Pulmonary artery endothelial cell (primary cell): Measurements from ENCODE around the gene PSMB11. TPM values are rescaled to one million over a fixed set of nuclear protein-coding genes. Genes with fewer than 3 reads are reported as not detected.

Experiments
- DNase-seq: peaks from one replicate; pipeline ENCODE4 v3.0.0-alpha.2; 2011; ENCODE audit warnings: low read depth, low spot score
- total RNA-seq: library from RNA; depleted of rRNA; stranded (reverse); fragments of >200 nt; gene quantifications from 2 replicates; pipeline ENCODE4 v1.2.3, GENCODE V29; 2014

PSMB11 gene
- total RNA-seq, 1 donor from 2014 or later = not detected

- DNase-seq = no peak
Measured at GRCh38 chr14:23043145-23043544, 1.1 kb downstream of the PSMB11 start.

GRCh38 chr14:23043754-23044153, 1.7 kb downstream of the PSMB11 start:
- DNase-seq = no peak

GRCh38 chr14:23044840-23045239, 2.8 kb downstream of the PSMB11 start:
- DNase-seq = no peak

- DNase-seq = no peak
Measured at GRCh38 chr14:23045419-23046357, 3.7 kb downstream of the PSMB11 start.

GRCh38 chr14:23047034-23047634, 5.1 kb downstream of the PSMB11 start:
- peak; percentile 41 for DNase-seq

GRCh38 chr14:23047751-23048693, 6.0 kb downstream of the PSMB11 start:
- DNase-seq = no peak

- no peak for DNase-seq
Measured at GRCh38 chr14:23049011-23049410, 7.0 kb downstream of the PSMB11 start.

GRCh38 chr14:23051141-23052057, 9.4 kb downstream of the PSMB11 start:
- no peak for DNase-seq

- DNase-seq = no peak
Measured at GRCh38 chr14:23052182-23052623, 10.2 kb downstream of the PSMB11 start.

- DNase-seq = no peak
Measured at GRCh38 chr14:23052671-23053070, 10.7 kb downstream of the PSMB11 start.

GRCh38 chr14:23053426-23053825, 11.4 kb downstream of the PSMB11 start:
- DNase-seq = no peak

- DNase-seq = no peak
Measured at GRCh38 chr14:23054000-23054811, 12.2 kb downstream of the PSMB11 start.

- DNase-seq = no peak
Measured at GRCh38 chr14:23055147-23055550, 13.1 kb downstream of the PSMB11 start.

- DNase-seq = no peak
Measured at GRCh38 chr14:23055621-23056144, 13.7 kb downstream of the PSMB11 start.

GRCh38 chr14:23056145-23056955, 14.3 kb downstream of the PSMB11 start:
- DNase-seq = no peak

- no peak for DNase-seq
Measured at GRCh38 chr14:23056956-23057756, 15.1 kb downstream of the PSMB11 start, which contains the start of gene CDH24. CDH24 (minus strand) TSS chr14:23057520; CDS start chr14:23055733, 1,787 bp downstream.
